GM18519 (cell line): ENCODE data around the gene ROBO4.
A peak's percentile ranks its signal among the peaks of the same experiment; 100 is the strongest.

Experiments used
- ATAC-seq: cut with Tn5 transposase; IDR thresholded peaks from one replicate; pipeline ENCODE4 v1.9.1; 2021; ENCODE audit warnings: mild to moderate bottlenecking, moderate library complexity; ENCODE audit not compliant: unreplicated experiment, low FRiP score

The ROBO4 gene

DNA sequence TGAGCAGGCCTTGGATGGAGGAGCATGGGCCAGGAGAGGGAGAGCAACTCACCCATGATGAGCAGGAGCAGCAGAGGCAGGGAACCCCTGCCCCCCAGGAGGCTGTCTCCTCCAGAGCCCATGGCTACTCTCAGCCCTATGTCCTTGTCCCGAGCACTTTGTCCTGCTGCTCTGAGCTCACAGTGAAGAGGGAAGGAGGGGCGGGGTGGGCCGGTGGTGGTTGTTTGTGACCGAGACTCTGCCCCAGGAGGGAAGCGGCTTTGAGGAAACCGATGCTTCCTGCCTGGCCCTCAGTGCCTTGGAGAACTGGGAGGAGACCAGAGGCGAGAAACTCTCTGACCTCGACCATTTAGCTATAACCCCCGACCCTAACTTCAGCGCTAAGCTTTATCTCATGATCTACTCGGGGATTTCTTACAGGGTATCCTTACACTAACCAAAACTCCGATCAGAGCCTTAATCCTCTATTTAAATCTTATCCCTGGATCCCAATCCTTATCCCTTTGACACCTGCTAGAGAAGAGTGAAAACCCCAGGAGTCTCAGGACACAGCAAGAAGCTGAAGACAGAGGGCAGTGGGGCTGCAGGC lies at the start of gene ROBO4:
TSS of gene ROBO4 (minus strand) at position 192 of the 589 bp plus-strand sequence. CDS start at position 122, 70 bp downstream.
- no peak for ATAC-seq

DNA sequence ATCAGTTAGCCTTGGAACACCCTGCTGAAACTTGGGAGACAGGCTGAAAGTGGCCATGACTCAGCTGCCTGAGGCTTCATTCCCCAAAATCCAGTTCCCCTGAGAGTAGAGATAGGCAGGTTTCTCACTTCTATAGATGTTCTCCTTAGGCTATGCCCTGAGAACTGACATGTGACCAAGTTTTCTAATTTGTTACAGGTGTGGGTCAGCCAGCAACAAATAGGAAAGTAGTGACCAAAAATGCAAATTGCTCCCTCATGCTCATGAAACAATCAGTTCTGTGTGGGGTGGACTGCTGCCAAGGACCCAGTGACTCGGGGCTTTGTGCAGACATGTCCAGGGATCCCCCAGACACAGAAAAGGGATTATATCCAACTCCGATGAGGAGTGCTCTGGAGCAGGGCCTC lies 49.1 kb upstream of the ROBO4 start:
- ATAC-seq = no peak

DNA sequence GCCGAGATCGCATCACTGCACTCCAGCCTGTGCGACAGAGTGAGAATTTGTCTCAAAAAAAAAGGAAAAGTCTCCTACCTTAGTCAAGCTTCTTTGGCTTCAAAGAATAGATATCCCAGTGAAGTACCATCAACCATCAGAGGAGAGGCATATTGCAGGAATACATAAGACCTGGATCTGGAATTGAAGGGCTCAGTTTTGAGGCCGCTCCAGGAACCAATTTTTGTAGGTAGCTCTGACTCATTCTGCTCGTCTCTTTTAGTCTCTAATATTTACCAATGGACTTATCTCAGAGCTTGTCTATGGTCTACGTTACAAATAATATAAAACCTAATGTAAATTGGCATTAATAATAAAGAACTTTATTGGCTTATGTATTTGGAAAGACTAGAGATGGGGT lies 48.2 kb upstream of the ROBO4 start:
- no peak for ATAC-seq

DNA sequence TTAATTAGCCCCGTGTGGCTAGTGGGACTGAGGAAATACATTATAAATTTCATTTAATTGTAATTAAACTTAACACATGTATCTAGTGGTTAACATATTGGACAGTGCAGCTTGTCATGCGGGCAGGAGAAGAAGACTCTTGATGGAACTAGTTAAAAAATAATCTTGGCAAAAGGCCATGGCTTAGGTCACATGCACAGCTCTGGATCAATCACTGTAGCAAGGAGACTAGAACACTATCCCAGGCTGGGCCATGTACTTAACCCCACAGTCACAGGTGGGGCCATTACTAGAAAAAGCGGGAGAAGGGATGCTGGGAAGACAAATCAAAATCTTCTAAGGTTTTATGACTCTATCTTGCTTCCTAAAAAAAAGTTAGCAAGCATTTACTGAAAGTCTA lies 46.9 kb upstream of the ROBO4 start:
- ATAC-seq = no peak

DNA sequence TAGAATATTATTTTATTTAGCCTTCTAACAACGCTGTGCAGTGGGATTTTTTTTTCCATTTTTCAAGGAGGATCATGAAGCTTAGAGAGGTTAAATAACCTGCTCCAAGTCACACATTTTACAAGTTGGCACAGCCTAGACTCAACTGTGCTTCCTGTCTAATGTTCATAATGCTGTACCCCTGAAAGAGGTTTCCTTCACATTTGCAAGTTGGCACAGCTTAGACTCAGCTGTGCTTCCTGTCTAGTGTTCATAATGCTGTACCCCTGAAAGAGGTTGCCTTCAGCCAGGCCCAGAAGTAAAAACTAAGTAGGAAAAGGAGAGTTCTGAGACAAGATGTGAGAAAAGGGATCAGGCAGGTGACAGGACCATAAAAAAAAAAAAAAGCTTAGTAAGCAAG lies 46.1 kb upstream of the ROBO4 start:
- ATAC-seq = no peak

DNA sequence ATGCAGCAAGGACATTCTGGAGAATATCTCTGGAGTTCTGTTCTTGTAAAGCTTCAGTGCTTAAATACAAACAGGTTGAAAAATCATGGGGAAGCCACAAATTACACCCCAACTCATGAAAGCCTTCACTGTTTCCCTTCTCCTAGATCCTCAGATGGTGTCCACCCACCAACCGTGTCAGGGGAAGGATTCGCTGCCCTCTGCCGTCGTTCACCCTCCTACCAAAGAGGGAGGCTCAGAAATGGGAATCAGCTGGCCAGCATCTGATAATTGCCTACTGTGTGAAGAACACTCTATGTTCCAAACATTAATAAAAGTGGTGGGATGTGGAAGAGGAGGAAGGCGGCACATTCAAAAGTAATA lies 45.6 kb upstream of the ROBO4 start:
- no peak for ATAC-seq

DNA sequence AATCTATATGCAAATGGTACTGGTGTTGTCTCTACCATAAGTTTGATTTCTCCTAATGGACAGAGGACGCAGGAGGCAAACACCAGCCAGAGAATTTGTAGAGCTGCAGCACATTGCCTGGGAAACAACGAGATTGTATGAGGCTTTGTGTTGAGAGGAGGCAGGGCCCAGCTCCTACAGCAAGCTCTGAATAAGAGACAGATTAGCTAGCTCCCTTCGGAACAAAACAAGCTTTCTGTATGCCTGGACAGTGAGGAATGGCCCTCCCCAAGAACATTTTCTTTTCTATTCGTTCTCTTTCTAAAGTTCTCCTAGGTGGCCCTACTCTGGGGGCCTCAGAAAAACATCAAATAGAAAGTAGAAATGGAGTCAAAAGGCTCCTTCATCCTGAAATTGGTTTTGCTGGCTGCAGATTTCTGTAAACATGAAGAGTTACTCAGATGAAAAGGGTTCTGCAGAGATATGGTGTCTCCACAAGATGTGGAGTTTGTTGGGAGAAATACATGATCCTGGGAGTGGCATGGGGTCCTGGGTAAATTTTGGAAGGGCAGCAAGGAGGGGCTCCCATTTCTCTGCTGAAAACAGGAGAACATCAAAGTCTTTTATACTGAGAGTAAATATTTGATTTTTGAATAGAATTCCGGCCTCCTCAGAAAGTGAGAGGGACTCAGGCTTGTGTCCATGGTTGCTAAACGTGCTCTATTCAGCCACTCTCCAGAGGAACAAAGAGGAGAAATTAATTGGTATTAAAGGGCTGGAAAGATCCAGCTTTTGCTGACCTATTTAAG lies 45.0 kb upstream of the ROBO4 start:
- no peak for ATAC-seq

DNA sequence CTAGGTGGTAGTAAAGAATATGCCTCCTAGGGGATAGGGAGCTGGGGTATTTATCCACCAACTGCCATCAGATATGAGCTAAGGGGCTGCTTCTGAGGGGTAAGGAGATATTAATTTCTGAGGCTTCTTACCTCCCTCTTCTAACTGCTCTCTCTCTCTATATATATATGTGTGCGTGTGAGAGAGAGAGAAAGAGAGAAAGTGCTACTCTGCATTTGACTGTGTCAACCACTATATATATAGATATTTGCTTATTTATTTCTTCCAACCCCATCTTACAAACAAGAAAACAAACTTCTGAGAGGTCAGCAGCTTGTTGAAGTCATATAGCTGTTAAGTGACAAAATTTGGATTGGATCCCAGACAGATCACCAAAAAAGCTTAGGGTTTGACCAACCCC lies 44.0 kb upstream of the ROBO4 start:
- ATAC-seq = no peak

DNA sequence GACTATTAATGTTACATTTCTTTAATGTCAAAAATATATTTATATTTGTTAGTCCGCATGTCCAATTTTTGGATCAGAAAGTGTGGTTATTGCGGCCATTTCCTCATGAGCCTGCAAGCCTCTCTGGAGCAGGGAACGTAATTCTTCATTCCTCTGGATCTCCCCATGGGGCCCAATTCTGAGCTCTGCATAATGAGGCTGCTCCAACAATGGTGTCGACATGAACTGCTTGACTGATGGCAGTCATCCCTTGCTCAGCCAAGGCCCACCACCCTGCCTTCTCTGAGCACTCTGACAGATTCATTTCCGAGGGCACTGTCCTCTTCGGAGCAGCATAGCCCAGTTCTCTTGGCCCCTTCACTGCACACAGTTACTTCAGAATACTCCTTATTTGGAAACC lies 41.3 kb upstream of the ROBO4 start:
- no peak for ATAC-seq

DNA sequence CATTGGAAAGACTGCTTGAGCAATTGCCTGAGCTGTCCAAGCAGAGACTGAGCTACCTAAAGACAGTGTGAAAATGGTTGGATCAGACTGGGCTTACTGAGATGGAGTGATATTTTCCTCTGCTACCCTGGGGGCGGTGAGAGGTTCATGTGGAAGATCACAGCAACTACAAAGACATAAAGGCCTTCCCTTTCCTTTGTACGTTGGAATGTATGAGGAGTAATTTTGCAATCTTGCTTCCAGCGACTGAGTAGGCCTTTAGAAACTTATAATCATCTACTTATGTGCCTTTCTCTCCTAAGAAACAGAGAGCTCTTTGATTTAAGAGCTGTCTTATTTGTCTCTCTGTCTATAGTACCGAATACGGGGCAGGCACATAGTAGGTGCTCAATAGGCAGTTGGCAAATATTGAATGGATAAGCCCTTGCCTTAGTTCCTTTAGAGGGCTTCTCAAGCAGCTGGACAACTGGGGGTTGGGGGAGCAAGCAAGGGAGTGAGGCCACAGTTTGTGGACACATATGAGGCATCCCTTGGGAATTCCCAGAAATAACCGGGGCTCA lies 40.6 kb upstream of the ROBO4 start:
- ATAC-seq = no peak

DNA sequence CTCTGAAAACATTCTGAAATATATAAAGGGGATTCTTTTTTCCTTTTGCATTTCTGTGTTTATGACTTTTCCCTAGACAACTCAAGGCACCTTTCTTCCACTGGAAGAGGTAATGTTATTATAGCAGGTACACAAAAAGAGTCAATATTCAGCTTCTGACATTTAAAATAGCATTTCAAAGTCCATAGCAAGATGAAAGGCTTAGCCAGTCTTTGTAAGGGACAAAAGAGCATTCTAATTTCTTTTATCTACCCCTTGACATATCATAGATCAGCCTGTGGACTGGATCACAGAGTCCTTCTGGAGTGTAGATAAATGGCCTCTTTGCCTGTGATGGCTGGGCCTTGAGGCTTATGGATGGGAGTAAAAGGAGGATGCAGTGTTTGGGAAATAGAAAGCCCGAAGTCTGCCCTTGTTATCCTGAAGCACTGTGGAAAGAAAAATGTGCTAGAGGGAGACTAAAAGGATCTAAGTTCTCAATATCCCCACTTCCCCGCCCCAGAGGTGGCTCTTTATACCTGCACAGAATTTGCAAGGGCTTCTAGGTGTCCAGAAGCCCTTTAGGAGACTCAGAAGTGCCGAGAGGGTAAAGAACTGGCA lies 39.8 kb upstream of the ROBO4 start:
- no peak for ATAC-seq

DNA sequence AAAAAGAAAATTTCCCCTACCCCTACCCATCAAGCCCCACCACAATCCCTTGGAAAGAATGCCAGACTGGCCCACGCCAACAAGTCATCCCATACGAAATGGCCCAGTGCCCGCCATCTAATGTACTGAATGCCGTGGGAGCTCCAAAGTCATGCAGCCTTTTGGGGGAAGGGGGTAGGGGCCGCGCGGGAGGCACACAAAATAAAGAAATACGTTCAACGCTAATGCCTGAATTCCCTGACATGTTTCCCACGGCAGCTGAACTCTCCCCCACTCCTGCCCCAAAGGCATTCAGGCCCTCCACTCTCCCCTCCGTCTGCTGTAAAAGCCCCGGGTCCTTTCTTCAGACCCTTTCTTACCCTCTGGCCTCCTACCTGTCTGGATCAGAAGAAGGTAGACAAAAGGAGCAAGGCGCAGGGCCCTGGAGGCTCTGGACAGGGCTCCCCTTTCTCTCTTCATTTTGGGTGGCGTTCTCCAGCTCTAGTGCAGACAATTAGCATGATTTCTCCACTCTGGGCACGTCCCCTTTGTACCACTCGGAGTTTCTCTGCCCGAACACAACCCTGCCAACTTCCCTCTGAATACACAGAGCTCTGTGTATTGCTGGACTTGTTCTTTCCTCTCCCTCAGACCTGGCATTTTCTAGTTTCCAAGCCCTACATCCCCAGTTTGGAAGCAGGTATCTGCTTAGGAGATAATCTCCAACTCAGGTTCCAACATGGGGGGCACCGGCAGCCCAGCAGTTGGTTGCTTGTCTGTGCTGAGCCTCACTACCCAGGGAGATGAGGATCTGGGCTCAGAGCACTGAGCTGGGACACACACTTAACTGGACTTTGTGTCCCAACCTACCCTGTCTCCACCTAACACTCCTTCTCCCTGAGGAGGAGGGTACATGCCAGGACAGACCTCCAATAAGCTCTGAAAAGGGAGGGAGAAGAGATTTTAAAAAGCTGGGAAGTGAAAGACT lies 38.2 kb upstream of the ROBO4 start, which contains the start of gene HEPACAM:
TSS of gene HEPACAM (minus strand) at position 500 of the 967 bp plus-strand sequence. CDS start at position 459, 41 bp downstream.
- ATAC-seq = no peak

DNA sequence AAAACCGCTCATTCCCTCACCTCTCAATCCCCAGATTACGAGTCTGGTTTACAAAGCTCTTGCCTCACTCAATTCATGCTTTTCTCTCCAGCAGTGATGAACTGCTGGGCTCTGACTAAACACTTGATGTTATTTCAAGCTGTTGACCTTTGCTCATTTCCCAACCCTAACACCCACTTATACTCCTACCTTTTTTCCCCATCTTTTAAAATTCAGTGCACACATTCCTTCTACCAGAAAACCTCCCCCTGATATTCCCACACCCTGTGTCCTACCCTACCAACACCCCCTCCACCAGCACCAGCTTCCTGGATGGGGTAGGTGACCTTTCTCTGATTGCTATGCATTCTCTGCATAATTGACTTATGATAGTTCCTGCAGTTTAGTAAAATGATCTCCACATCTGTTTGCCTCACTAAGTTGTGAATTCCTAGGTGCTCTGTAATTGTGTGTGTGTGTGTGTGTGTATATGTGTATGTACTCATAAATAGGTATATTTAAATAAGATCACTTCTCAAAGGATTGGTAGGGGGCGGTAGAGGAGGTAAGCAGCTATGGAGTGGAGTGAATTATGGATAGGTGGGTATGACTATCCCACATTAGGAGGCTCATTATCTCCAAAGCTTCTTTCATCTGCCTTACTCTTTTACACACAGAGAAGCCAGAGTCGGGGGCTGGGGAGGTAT lies 37.3 kb upstream of the ROBO4 start:
- no peak for ATAC-seq

DNA sequence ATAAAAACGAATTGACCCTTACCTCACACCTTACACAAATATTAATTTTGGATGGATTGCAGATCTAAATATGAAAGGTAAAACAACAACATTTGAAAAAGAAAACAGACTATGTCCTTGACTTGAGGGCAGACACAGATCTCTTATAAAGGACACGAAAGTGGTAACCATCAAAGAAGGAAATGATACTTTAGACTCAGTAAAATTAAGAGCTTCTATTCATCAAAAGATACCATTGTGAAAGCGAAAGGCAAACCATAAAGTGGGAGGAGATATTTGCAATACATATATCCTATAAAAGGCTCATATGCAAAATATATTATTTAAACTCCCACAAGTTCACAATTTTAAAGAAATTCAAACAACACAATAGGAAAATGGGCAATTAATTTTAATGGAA lies 33.1 kb upstream of the ROBO4 start:
- peak; percentile 75 for ATAC-seq

DNA sequence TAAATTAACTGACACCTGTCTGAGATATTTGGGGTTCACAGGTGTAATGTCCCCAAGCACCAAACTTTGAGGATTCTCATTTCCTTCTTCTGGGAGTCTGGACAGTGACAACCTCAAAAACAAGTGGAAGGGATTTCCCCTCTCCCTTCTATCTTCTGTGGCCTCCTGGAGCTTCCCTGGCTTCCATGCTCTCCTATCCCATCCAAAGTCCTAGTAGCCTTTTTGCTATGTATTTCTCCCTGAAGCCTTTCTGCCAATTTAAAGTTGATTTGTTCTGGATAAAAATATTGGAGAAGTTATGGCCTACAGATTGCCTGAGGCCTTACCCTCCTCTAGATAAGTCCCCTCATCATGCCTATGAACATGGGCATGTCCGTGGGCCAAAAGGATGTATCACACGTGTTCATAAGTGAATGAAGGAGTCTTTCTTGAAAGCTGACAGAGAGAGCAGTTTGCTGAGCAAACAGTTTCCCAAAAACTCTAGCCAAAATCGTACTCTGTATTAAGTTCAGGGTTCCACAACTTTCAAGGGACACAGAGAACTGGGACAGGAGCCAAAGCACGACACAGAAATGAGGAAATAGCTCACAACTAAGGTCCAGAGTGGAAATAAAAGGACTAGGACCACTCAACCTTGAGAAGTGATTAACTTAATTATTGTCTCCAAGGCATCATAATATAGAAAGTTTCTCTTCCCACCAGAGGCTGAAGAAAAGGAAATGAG lies 31.4 kb upstream of the ROBO4 start:
- ATAC-seq = no peak

DNA sequence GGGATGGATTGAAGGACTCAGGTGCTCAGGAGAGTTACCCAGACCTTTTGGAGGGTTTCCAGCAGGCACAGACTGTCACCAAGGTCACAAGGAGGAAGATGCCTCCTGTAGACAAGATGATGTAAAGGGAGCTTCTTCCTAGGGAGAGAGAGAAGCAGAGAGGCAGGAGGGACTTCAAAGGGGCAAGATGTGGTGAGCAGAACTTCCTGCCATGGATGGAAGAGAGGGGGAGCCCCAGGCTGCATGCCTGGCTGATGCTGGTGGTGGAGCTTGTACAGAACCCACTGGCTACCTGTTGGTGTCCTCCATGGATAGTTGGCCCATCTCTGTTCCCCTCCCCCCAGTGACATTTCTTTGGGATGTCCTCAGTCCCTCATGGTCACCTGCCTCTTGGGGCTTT lies 25.6 kb upstream of the ROBO4 start:
- ATAC-seq = no peak

DNA sequence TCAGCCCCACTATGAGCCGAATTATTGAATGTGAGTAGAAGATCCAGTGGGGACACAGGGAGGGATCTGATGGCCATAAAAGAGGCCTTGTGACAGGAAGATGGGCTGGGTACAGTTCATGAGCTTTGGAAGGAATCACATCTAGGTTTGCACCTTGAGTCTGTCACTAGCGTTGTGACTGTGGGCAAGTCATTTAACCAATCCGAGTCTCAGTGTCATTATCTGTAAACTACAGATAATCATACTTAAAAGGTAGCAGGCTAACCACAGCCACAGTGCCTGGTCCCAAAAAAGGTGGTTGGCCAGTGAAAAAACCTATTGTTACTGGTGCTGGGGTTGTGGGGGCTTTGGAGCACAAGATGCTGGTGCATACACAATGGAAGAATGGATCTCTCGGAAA lies 25.2 kb upstream of the ROBO4 start:
- no peak for ATAC-seq

DNA sequence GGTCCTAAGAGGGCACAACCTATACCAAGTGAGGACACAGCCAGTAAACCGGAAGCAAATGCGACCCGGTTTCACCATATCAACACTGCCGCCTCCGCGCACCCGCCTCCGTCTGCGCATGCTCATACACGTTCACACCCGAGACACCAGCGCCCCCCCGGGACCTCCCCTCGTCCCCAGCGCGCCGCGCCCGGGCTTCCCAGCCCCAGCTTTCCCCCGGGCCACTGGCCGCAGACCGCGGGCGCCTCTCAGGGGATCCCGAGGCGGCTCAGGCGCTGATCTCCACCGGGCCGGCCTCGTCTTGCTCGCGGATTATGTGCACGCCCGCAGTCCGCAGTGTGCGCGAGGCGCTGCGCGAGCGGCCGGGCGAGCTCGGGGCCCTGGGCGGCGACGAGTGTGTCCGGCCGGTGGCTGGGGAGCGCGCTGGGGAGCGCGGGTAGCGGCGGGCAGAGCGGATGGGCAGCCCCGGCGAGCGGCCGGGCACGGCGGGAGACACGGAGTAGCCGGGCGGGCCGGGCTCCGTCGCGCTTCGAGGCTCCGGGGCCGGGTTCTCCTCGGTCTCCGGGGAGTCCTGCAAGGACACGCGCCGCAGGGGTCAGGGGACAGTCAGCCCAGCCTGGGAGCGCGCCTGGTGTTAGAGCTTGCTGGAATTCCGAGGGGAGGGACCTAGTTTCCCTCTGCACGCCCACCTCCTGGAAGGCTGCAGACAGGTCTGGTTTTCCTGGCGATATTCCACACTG lies 23.4 kb upstream of the ROBO4 start:
- ATAC-seq = no peak

DNA sequence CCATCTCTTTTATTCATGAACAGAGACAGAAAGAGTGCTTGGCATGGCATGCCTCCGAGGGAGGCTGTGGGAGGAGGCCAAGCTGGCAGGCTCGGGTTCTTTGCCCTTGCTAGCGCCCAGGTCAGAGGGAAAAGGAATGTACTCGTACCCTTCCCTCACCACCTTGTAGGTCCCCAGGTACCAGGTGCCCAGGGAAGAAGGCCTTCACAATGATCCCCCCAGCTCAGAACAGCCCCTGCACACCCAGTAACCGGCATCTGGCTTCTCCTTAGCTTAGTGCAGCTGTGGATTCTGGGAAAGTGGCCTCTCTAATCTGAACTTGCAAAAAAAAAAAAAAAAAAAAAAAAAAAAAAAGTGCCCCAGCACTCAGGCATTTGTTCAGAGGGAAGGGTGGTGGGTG lies 22.7 kb upstream of the ROBO4 start:
- no peak for ATAC-seq
